Measurements from ENCODE around the gene MET.

MET gene

DNA sequence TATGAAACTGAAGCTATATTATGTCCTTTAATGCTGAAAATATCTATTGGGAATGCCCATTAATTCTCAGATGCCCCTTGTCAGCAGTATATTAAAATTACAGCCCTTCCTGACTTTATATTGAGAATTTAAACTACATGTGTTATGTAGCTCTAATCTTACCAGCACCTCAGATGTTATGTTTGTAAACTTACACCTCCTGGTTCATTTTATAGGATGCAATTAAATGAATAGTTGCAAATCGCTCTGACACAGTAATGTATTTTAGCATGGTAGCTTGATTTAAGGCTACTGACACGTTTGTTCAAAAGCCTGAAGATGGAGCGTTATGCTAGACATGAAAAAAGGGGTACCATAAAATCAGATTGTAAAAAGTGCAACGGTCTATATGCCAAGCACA, 35.0 kb upstream of the MET start (continued):
- TF ChIP-seq, protein P1, sequence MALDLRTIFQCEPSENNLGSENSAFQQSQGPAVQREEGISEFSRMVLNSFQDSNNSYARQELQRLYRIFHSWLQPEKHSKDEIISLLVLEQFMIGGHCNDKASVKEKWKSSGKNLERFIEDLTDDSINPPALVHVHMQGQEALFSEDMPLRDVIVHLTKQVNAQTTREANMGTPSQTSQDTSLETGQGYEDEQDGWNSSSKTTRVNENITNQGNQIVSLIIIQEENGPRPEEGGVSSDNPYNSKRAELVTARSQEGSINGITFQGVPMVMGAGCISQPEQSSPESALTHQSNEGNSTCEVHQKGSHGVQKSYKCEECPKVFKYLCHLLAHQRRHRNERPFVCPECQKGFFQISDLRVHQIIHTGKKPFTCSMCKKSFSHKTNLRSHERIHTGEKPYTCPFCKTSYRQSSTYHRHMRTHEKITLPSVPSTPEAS (tag by site-specific recombination; IDR thresholded peaks at IDR 0.05), result no peak
- TF ChIP-seq, protein P2, sequence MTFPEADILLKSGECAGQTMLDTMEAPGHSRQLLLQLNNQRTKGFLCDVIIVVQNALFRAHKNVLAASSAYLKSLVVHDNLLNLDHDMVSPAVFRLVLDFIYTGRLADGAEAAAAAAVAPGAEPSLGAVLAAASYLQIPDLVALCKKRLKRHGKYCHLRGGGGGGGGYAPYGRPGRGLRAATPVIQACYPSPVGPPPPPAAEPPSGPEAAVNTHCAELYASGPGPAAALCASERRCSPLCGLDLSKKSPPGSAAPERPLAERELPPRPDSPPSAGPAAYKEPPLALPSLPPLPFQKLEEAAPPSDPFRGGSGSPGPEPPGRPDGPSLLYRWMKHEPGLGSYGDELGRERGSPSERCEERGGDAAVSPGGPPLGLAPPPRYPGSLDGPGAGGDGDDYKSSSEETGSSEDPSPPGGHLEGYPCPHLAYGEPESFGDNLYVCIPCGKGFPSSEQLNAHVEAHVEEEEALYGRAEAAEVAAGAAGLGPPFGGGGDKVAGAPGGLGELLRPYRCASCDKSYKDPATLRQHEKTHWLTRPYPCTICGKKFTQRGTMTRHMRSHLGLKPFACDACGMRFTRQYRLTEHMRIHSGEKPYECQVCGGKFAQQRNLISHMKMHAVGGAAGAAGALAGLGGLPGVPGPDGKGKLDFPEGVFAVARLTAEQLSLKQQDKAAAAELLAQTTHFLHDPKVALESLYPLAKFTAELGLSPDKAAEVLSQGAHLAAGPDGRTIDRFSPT (tag by site-specific recombination; IDR thresholded peaks at IDR 0.05), result no peak
- TF ChIP-seq, protein P3, sequence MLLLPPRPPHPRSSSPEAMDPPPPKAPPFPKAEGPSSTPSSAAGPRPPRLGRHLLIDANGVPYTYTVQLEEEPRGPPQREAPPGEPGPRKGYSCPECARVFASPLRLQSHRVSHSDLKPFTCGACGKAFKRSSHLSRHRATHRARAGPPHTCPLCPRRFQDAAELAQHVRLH (tag by site-specific recombination; IDR thresholded peaks at IDR 0.05), result peak; percentile 92
- TF ChIP-seq, protein P4, sequence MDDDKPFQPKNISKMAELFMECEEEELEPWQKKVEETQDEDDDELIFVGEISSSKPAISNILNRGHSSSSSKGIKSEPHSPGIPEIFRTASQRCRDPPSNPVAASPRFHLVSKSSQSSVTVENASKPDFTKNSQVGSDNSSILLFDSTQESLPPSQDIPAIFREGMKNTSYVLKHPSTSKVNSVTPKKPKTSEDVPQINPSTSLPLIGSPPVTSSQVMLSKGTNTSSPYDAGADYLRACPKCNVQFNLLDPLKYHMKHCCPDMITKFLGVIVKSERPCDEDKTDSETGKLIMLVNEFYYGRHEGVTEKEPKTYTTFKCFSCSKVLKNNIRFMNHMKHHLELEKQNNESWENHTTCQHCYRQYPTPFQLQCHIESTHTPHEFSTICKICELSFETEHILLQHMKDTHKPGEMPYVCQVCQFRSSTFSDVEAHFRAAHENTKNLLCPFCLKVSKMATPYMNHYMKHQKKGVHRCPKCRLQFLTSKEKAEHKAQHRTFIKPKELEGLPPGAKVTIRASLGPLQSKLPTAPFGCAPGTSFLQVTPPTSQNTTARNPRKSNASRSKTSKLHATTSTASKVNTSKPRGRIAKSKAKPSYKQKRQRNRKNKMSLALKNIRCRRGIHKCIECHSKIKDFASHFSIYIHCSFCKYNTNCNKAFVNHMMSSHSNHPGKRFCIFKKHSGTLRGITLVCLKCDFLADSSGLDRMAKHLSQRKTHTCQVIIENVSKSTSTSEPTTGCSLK (tag by site-specific recombination; IDR thresholded peaks at IDR 0.05), result no peak
- TF ChIP-seq, protein P5, sequence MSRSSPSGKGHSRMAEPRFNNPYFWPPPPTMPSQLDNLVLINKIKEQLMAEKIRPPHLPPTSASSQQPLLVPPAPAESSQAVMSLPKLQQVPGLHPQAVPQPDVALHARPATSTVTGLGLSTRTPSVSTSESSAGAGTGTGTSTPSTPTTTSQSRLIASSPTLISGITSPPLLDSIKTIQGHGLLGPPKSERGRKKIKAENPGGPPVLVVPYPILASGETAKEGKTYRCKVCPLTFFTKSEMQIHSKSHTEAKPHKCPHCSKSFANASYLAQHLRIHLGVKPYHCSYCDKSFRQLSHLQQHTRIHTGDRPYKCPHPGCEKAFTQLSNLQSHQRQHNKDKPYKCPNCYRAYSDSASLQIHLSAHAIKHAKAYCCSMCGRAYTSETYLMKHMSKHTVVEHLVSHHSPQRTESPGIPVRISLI (tag by site-specific recombination; IDR thresholded peaks at IDR 0.05), result no peak
- TF ChIP-seq WT1 (tag by site-specific recombination; IDR thresholded peaks at IDR 0.05) (peak; percentile 35; the same call in 1 of the 2 replicates), ZNF664 (tag by site-specific recombination; IDR thresholded peaks at IDR 0.05) (peak; percentile 58; the same call in 1 of the 2 replicates), BCL11A (tag by site-specific recombination; IDR thresholded peaks at IDR 0.05; ENCODE audit: low read depth) (peak; percentile 67; the same call in 1 of the 2 replicates), ZBTB1 (tag by site-specific recombination; IDR thresholded peaks at IDR 0.05) (no peak), GLIS1 (tag by site-specific recombination; IDR thresholded peaks at IDR 0.05) (no peak), ZNF302 (tag by site-specific recombination; IDR thresholded peaks at IDR 0.05; ENCODE audit: low read depth) (no peak), ZBTB21 (tag by site-specific recombination; IDR thresholded peaks at IDR 0.05) (no peak), ZNF146 (tag by site-specific recombination; IDR thresholded peaks at IDR 0.05) (no peak), ZNF394 (tag by site-specific recombination; IDR thresholded peaks at IDR 0.05; ENCODE audit: borderline replicate concordance) (no peak), ZNF350 (tag by site-specific recombination; IDR thresholded peaks at IDR 0.05) (no peak), ZNF521 (tag by site-specific recombination; IDR thresholded peaks at IDR 0.05) (no peak), ZNF248 (tag by site-specific recombination; IDR thresholded peaks at IDR 0.05) (no peak), KLF10 (tag by site-specific recombination; IDR thresholded peaks at IDR 0.05) (peak; percentile 38; the same call in 1 of the 2 replicates), SP7 (tag by site-specific recombination; IDR thresholded peaks at IDR 0.05) (peak; percentile 91), KLF8 (tag by site-specific recombination; IDR thresholded peaks at IDR 0.05) (no peak), ZNF366 (tag by site-specific recombination; conservative IDR thresholded peaks at IDR 0.05) (peak; percentile 73), ZNF155 (tag by site-specific recombination; IDR thresholded peaks at IDR 0.05) (no peak), ZNF560 (tag by site-specific recombination; IDR thresholded peaks at IDR 0.05; ENCODE audit: borderline replicate concordance) (no peak), SALL2 (tag by site-specific recombination; IDR thresholded peaks at IDR 0.05; ENCODE audit: borderline replicate concordance) (no peak)
- TF ChIP-seq, protein P6, sequence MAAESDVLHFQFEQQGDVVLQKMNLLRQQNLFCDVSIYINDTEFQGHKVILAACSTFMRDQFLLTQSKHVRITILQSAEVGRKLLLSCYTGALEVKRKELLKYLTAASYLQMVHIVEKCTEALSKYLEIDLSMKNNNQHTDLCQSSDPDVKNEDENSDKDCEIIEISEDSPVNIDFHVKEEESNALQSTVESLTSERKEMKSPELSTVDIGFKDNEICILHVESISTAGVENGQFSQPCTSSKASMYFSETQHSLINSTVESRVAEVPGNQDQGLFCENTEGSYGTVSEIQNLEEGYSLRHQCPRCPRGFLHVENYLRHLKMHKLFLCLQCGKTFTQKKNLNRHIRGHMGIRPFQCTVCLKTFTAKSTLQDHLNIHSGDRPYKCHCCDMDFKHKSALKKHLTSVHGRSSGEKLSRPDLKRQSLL (tag by site-specific recombination; IDR thresholded peaks at IDR 0.05), result no peak
- TF ChIP-seq, protein P7, sequence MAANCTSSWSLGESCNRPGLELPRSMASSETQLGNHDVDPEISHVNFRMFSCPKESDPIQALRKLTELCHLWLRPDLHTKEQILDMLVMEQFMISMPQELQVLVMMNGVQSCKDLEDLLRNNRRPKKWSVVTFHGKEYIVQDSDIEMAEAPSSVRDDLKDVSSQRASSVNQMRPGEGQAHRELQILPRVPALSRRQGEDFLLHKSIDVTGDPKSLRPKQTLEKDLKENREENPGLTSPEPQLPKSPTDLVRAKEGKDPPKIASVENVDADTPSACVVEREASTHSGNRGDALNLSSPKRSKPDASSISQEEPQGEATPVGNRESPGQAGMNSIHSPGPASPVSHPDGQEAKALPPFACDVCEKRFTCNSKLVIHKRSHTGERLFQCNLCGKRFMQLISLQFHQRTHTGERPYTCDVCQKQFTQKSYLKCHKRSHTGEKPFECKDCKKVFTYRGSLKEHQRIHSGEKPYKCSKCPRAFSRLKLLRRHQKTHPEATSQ (tag by site-specific recombination; IDR thresholded peaks at IDR 0.05), result no peak
- TF ChIP-seq, protein P8, sequence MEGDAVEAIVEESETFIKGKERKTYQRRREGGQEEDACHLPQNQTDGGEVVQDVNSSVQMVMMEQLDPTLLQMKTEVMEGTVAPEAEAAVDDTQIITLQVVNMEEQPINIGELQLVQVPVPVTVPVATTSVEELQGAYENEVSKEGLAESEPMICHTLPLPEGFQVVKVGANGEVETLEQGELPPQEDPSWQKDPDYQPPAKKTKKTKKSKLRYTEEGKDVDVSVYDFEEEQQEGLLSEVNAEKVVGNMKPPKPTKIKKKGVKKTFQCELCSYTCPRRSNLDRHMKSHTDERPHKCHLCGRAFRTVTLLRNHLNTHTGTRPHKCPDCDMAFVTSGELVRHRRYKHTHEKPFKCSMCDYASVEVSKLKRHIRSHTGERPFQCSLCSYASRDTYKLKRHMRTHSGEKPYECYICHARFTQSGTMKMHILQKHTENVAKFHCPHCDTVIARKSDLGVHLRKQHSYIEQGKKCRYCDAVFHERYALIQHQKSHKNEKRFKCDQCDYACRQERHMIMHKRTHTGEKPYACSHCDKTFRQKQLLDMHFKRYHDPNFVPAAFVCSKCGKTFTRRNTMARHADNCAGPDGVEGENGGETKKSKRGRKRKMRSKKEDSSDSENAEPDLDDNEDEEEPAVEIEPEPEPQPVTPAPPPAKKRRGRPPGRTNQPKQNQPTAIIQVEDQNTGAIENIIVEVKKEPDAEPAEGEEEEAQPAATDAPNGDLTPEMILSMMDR (tag by site-specific recombination; IDR thresholded peaks at IDR 0.05), result no peak
- TF ChIP-seq, protein P9, sequence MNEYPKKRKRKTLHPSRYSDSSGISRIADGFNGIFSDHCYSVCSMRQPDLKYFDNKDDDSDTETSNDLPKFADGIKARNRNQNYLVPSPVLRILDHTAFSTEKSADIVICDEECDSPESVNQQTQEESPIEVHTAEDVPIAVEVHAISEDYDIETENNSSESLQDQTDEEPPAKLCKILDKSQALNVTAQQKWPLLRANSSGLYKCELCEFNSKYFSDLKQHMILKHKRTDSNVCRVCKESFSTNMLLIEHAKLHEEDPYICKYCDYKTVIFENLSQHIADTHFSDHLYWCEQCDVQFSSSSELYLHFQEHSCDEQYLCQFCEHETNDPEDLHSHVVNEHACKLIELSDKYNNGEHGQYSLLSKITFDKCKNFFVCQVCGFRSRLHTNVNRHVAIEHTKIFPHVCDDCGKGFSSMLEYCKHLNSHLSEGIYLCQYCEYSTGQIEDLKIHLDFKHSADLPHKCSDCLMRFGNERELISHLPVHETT (tag by site-specific recombination; IDR thresholded peaks at IDR 0.05), result no peak

Data from HEK293 (cell line).